ENCODE measurements around the gene KRTAP4-6.

DNA sequence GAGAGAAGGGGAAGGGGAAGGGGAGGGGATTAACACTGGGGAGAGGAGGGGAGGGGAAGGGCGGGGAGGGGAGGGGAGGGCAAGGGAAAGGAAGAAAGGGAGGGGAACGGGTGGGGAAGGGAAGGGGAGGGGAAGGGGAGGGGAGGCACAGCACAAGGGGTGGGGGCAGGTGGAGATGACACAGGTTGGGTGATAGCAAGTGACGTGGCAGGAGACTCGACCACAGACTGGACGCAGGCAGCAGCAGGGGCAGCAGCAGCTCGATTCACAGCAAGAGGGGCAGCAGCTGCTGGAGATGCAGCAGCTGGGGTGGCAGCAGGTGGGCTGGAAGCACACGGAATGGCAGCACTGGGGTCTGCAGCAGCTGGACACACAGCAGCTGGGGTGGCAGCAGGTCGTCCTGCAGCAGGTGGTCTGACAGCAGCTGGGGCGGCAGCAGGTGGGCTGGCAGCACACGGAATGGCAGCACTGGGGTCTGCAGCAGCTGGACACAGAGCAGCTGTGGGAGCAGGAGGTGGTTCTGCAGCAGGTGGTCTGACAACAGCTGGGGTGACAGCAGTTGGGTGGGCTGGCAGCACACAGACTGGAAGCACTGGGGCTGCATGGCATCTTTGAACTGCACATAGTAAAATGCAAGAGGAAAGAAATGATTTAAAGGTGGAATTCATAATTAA is 38.6 kb downstream of the KRTAP4-6 start, which contains the start of gene KRTAP4-16:
- TF ChIP-seq, protein P1, sequence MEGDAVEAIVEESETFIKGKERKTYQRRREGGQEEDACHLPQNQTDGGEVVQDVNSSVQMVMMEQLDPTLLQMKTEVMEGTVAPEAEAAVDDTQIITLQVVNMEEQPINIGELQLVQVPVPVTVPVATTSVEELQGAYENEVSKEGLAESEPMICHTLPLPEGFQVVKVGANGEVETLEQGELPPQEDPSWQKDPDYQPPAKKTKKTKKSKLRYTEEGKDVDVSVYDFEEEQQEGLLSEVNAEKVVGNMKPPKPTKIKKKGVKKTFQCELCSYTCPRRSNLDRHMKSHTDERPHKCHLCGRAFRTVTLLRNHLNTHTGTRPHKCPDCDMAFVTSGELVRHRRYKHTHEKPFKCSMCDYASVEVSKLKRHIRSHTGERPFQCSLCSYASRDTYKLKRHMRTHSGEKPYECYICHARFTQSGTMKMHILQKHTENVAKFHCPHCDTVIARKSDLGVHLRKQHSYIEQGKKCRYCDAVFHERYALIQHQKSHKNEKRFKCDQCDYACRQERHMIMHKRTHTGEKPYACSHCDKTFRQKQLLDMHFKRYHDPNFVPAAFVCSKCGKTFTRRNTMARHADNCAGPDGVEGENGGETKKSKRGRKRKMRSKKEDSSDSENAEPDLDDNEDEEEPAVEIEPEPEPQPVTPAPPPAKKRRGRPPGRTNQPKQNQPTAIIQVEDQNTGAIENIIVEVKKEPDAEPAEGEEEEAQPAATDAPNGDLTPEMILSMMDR (IDR thresholded peaks at IDR 0.05) = no peak
- no peak for TF ChIP-seq POLR2A (IDR thresholded peaks at IDR 0.05)
